Transverse colon (tissue), 4 donors: Measurements from ENCODE around the gene CACNA2D1. TPM values are rescaled to one million over a fixed set of nuclear protein-coding genes. Genes with fewer than 3 reads are reported as not detected.

ENCODE experiments used
- DNase-seq: peaks from one replicate; pipeline ENCODE4 v3.0.0-alpha.2; 2019
- H3K27ac ChIP-seq, 4 donors: fragments of 200-600 bp; sonication (generic); 2 replicates each; pipeline ENCODE4 v1.5.1; 2016 to 2018; ENCODE audit warnings: inconsistent platforms in 4 of 4
- H3K27me3 ChIP-seq: fragments of 200-600 bp; sonication (generic); 2 replicates; pipeline ENCODE4 v1.5.1; 2017; ENCODE audit warnings: inconsistent platforms
- H3K36me3 ChIP-seq, 4 donors: fragments of 200-600 bp; sonication (generic); 2 replicates each; pipeline ENCODE4 v1.5.1; 2017 to 2019; ENCODE audit warnings: inconsistent platforms in 4 of 4
- H3K4me1 ChIP-seq, 4 donors: fragments of 200-600 bp; sonication (generic); 2 replicates each; pipeline ENCODE4 v1.5.1; 2017 to 2020; ENCODE audit warnings: inconsistent platforms in 4 of 4
- H3K4me3 ChIP-seq, 4 donors: fragments of 200-600 bp; sonication (generic); 1 replicate in 1 of 4; 2 replicates in 3 of 4; pipeline versions ENCODE4 v1.5.1 to v1.6.1; 2017 to 2019; ENCODE audit warnings: inconsistent platforms in 4 of 4
- H3K9me3 ChIP-seq, 2 donors: fragments of 200-600 bp; sonication (generic); 2 replicates each; pipeline ENCODE4 v1.5.1; 2017 to 2019; ENCODE audit warnings: inconsistent platforms in 2 of 2
- EP300 ChIP-seq: sonication (generic); formaldehyde crosslinking; IDR thresholded peaks from one replicate; pipeline ENCODE4 v1.6.1; 2017; ENCODE audit warnings: antibody characterized with exemption, low read depth
- POLR2A ChIP-seq: fragments of 450-650 bp; IDR thresholded peaks from one replicate; pipeline ENCODE4 v1.6.1; 2016; ENCODE audit warnings: antibody characterized with exemption, mild to moderate bottlenecking, moderate library complexity
- POLR2AphosphoS5 ChIP-seq, 3 donors: sonication (generic); formaldehyde crosslinking; IDR thresholded peaks; one replicate each; pipeline ENCODE4 v1.6.1; 2016; ENCODE audit warnings: antibody characterized with exemption in 3 of 3
- WGBS, 2 donors: methylation state at CpG; one replicate each; pipeline ENCODE4 v1.1.5; 2018; ENCODE audit warnings: low coverage in 1 of 2; 5-methylcytosine and 5-hydroxymethylcytosine counted together
- in situ Hi-C, 4 donors: fragments of 200-750 bp; cut with MboI; loops; one replicate each; pipeline versions ENCODE4 v1.15.0 to v1.15.1; 2017; ENCODE audit warnings: low sequenced_read_pairs in 3 of 4, low pct_ligation_motif_present in 1 of 4, low pct_unique_long_range_greater_than_20kb in 1 of 4
- intact Hi-C: fragments of 100-400 bp; cut with DNase I; formaldehyde crosslinking; loops from one replicate; pipeline ENCODE4 v1.15.1; 2023; ENCODE audit warnings: low total_unique reads
- total RNA-seq, 4 donors: library from RNA; depleted of rRNA; stranded (reverse); fragments of >200 nt; gene quantifications; one replicate each; pipeline ENCODE4 v1.1.0, GENCODE V29; 2016
- TF ChIP-seq, protein P1 (sequence below), 5 experiments: fragments of 200-600 bp in 3 of 5; fragments of 450-650 bp in 2 of 5; sonication (generic) in 3 of 5; IDR thresholded peaks; 1 replicate in 2 of 5; 2 replicates in 3 of 5; pipeline ENCODE4 v1.5.1; 2016 to 2017; ENCODE audit warnings: antibody characterized with exemption in 5 of 5, inconsistent platforms in 3 of 5, mild to moderate bottlenecking in 2 of 5, moderate library complexity in 1 of 5

The CACNA2D1 gene
- total RNA-seq, 4 donors from 2014 or later = 11.0 to 126 (median 22.9) TPM

- no peak for TF ChIP-seq POLR2A
- TF ChIP-seq POLR2AphosphoS5 (IDR thresholded peaks at IDR 0.05) = no peak
- TF ChIP-seq EP300 = no peak
- TF ChIP-seq, protein P1, sequence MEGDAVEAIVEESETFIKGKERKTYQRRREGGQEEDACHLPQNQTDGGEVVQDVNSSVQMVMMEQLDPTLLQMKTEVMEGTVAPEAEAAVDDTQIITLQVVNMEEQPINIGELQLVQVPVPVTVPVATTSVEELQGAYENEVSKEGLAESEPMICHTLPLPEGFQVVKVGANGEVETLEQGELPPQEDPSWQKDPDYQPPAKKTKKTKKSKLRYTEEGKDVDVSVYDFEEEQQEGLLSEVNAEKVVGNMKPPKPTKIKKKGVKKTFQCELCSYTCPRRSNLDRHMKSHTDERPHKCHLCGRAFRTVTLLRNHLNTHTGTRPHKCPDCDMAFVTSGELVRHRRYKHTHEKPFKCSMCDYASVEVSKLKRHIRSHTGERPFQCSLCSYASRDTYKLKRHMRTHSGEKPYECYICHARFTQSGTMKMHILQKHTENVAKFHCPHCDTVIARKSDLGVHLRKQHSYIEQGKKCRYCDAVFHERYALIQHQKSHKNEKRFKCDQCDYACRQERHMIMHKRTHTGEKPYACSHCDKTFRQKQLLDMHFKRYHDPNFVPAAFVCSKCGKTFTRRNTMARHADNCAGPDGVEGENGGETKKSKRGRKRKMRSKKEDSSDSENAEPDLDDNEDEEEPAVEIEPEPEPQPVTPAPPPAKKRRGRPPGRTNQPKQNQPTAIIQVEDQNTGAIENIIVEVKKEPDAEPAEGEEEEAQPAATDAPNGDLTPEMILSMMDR (IDR thresholded peaks at IDR 0.05) = no peak
- Histone ChIP-seq H3K4me1 (no peaks in the 10 kb centered on the region), H3K27me3 (no peaks in the 10 kb centered on the region), H3K9me3 (no peaks in the 10 kb centered on the region), H3K27ac (no peak overlapping the region), H3K4me3 (no peak overlapping the region), H3K36me3 (no peaks in the 10 kb centered on the region)
- intact Hi-C loops = no loop called here
- no peak for DNase-seq
- in situ Hi-C loops = no loop called here
These were observed 514.2 kb downstream of the CACNA2D1 start for GRCh38 chr7:81929386-81929785.

DNA sequence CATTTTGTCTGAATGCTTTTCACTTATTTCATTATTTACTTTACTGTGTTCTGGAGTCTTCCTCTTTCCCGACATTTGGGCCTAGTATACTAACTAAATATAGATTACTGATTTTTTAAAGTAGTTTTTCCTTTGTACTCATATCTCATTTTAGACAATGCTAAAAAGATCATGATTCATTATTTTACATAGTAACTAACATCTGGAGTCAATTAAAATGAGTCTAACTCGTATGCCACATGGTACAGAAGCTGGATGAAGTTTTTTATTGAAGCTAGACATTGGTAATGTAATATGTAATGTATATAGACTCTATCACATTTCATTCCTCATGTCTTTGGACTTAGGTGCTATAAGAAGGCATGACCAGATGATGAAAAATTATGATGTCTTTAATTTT is 517.4 kb downstream of the CACNA2D1 start:
- Histone ChIP-seq H3K27me3 (no peaks in the 10 kb centered on the region), H3K27ac (no peak overlapping the region), H3K9me3 (no peaks in the 10 kb centered on the region), H3K4me3 (no peak overlapping the region), H3K36me3 (no peaks in the 10 kb centered on the region), H3K4me1 (no peaks in the 10 kb centered on the region)
- TF ChIP-seq, protein P1 (IDR thresholded peaks at IDR 0.05) = no peak
- WGBS, 2 donors = 36 to 41% methylated on average over 2 of the region's 2 CpGs
- no peak for DNase-seq
- intact Hi-C loops (no loop called here), in situ Hi-C loops (no loop called here)

DNA sequence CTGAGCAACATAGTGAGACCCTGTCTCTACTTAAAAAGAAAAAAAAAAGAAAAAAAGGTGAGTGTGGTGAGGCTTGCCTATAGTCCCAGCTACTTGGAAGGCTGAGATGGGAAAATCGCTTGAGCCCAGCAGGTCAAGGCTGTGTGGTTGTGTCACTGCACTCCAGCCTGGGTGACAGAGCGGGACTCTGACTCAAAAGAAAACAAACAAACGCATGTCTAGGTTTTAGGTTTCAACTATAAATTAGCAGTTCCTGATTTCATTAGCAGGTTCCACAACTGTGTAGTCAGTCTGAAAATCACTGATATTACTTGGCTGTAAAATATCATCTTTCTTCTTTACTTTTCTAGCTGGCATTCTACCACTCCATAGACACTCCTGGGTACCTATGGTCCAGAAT is 518.0 kb downstream of the CACNA2D1 start:
- 71 to 100% methylated on average over 1 to 3 of the region's 3 CpGs for WGBS, 2 donors
- H3K4me3 ChIP-seq = no peak overlapping the region
- intact Hi-C loops = no loop called here
- H3K36me3 ChIP-seq = no peaks in the 10 kb centered on the region
- no peak for TF ChIP-seq EP300
- H3K27me3 ChIP-seq = no peaks in the 10 kb centered on the region
- no peak overlapping the region for H3K27ac ChIP-seq
- H3K9me3 ChIP-seq = no peaks in the 10 kb centered on the region
- H3K4me1 ChIP-seq = no peaks in the 10 kb centered on the region
- in situ Hi-C loops = no loop called here
- no peak for DNase-seq

DNA sequence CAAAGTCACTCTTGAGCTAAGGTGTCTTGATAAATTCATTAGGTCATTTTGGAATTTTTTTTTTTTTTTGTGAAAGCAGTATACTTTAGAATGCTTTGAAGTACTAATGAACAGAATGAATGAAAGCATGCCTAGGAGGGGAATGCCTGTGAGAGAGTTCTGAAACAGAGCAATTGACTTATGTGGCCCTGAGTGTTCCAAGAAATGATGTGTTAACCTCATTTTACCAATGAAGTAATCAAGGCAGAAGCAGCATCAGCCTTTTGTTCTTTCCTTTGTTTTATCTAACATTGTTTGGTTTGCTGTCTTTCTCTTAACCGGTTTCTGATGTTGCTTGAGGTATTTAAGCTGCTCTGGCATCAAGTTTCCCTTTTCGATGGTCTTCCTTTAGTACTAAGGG is 519.1 kb downstream of the CACNA2D1 start:
- DNase-seq = no peak
- TF ChIP-seq, protein P1 (IDR thresholded peaks at IDR 0.05) = no peak
- no peaks in the 10 kb centered on the region for H3K9me3 ChIP-seq
- intact Hi-C loops = no loop called here
- H3K36me3 ChIP-seq = no peaks in the 10 kb centered on the region
- H3K27me3 ChIP-seq = no peaks in the 10 kb centered on the region
- no peaks in the 10 kb centered on the region for H3K4me1 ChIP-seq
- H3K27ac ChIP-seq = no peak overlapping the region
- in situ Hi-C loops = no loop called here
- 65 to 70% methylated on average over 2 of the region's 2 CpGs for WGBS, 2 donors
- H3K4me3 ChIP-seq = no peak overlapping the region

DNA sequence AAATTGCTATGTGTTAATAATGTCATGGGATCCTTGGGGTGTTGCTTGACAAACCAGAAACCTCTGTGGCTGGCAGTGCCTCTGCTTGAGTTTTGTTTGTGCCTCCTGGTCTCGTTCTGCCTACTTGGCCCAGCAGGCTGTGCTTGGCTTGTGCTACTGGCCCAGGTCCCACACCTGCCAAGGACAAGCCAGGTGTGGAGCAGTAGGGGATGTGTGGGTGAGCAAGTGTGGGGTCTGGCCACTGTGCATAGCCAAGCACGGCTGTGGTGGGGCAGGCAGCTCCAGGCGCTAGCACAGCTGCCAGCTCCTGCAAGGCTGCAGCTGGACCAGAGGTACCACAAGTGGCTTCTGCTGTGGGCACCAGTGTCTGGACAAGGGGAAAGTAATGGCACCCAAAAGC is 524.1 kb downstream of the CACNA2D1 start:
- Histone ChIP-seq H3K4me1 (no peaks in the 10 kb centered on the region), H3K27me3 (no peaks in the 10 kb centered on the region), H3K27ac (no peak overlapping the region), H3K4me3 (no peak overlapping the region), H3K36me3 (no peaks in the 10 kb centered on the region), H3K9me3 (no peaks in the 10 kb centered on the region)
- DNase-seq = no peak
- intact Hi-C loops (no loop called here), in situ Hi-C loops (no loop called here)
- TF ChIP-seq EP300 (no peak), POLR2AphosphoS5 (IDR thresholded peaks at IDR 0.05) (no peak), POLR2A (no peak)
- TF ChIP-seq, protein P1 (IDR thresholded peaks at IDR 0.05) = no peak
- 79% methylated on average over 3 of the region's 3 CpGs; no CpG with 5 or more reads in 1 of the 2 donors for WGBS, 2 donors
